ENCODE results near the gene CALN1.
"Not testable (repeated sequence)": the region's sequence is repeated elsewhere in the genome, so short reads cannot be mapped to it uniquely, and the experiment has no call there.

The CALN1 gene

DNA sequence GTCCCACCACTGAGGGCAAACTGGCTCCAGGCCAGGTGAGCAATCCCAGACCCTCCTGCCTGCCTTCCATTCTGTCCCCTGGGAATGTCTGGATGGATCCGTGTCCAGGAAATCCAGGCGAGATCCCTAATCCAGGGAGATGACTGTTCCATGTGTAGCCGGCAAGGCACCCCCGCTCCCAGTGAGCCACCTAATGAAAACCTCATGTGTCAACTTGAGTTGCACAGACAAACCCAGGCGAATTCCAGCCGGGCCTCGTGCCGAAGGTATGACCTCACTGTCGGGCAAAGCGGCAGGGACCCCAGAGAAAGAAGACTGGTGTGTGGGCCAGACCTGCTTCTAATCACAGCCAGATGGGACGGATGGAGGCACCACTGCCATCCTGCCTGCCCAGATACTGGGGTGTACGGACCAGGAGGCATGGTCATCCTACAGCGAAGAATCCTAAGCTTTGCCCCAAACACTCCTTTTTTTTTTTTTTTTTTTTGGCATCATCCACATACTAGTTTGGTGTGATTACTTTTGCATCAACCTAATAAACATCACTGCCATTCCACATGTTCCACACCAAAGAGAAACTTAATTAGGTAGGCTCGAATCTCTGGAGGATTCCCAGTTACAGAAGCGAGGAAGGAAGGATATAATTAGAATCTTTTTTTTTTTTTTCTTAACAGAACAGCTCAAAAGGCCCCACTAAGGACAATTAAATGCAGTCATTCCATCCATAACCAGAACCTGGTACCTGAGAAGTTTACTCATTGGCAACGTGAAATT, 313.1 kb downstream of the CALN1 start:
- DNase-seq (ENCODE audit: low read depth, low spot score): peak; percentile 3

DNA sequence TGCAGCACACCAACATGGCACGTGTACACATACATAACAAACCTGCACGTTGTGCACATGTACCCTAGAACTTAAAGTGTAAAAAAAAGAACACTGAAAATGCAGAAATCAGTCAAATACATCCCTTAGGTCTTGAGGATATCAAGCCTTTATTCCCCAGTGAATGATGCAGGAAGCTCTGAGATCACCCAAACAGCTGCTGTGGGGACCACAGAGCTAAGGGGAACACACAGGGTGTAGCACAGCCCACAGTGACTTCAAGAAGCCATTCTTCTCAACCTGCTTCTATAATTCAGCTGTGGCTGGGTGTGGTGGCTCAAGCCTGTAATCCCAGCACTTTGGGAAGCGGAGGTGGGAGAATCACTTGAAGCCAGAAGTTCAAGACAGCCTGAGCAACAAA, 314.9 kb downstream of the CALN1 start:
- DNase-seq (ENCODE audit: low read depth, low spot score): no peak

DNA sequence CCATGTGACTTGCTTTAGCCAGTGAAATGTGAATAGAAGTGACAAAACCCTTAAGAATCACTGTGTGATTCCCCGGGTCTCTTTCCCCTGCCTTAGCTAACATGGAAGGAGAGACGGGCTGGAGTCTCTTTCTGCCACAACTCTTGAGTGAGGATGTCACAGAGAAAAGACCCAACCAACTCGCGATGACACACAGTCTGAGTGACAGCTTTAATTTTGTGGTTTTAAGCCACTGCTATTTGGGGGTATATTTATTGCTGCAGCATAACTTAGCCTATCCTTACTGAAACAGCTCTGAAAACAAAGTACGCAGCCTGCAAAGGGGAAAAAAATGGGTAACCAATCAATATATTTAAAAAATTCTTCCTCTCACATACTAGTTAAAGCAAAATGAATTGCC, 319.4 kb downstream of the CALN1 start:
- no peak for DNase-seq (ENCODE audit: low read depth, low spot score)

DNA sequence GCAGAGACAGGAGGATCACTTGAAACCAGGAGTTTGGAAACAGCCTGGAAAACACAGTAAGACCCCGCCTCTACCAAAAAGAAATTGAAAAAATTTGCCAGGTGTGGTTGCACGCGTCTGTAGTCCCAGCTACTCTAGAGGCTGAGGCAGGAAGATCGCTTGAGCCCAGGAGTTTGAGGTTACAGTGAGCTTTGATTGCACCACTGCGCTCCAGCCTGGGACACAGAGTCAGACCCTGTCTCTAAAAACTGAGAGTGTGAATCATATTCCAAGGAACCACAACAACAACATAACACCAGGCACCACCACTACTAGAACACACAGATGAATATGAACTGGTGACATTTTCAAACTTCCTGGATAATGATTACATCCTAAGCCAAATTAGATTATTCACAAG, 324.2 kb downstream of the CALN1 start:
- no peak for DNase-seq (ENCODE audit: low read depth, low spot score)

DNA sequence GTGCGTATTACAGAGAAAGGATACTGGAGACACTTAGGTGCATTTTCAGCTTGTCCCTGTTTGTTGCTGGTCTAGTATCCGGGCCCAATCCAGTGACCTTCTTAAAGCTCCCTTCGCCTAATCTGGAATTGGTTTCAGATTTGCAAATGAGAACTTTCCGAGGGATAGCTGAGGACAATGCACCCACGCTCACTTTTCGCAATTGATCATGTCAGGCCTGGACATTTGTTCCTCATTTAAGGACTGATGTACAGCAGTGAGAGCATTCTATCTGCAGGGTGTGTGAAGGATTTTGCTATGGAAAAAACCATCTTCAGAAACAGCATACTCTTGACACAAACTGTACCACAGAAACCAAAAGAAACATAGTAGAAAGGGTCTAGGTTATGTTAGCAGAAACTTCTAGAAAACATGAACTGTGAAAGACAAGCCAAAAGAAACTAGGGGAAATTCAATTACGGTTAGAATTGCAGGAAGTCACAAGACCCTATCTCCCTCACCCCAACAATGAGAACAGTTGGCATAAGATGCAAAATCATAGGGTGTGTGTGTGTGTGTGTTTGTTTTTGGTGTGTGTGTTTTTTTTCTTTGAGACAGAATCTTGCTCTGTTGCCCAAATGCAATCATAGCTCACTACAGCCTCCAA, 331.1 kb downstream of the CALN1 start:
- no peak for DNase-seq (ENCODE audit: low read depth, low spot score)

DNA sequence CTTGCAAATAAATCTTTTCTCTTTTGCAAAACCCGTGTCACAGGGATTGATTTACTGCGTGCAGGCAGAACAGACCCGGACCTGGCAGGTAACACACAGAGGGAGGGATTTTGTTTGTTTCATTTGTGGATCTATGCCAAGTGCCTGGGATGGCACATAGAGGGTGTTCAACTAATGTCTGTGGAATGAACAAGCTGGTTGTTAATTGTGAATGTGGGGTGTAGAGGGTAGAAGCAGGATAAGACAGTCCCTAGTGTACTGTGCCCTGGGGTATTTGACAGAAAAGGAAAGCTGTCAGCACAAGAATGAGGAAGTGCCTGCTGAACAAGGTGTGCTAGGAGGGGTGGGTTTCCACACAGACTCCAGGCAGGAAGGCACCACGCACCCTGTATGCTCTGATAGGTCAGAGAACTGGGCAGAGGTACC, 331.8 kb downstream of the CALN1 start:
- DNase-seq (ENCODE audit: low read depth, low spot score): peak; percentile 30

DNA sequence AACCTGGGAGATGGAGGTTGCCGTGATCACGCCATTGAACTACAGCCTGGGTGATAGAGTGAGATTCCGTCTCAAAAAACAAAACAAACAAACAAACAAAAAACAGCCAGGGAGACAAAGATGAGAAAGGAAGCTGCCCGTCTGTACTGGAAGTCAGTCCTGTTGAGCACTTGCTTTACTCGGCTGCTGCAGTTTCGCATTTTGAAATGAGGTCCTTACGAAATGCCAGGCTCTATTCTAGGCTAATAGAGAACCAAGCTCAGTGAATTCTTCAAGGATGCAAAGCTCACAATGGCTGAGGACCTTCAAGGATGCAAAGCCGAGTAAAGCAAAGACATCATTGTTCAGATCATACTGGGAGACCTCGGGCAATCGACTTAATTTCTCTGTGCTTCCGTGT, 333.3 kb downstream of the CALN1 start:
- DNase-seq (ENCODE audit: low read depth, low spot score): no peak

DNA sequence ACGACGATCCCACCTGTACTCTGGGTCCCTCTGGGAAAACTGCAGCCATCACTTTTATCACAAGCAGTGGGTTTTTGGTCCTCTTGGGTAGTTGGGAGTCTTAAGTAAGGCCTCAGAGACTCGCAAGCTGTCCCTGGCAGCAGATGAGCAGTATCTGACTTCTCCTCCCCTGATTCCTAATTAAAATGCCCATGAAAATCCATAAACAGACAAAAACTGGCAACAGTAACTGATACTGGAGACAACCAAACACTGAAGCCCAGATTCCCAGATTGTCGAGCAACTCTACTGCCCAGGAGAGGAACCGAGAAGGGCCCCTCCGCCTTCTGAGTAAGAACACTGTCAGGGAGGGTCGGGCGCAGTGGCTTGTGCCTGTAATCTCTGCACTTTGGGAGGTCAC, 333.8 kb downstream of the CALN1 start:
- no peak for DNase-seq (ENCODE audit: low read depth, low spot score)

DNA sequence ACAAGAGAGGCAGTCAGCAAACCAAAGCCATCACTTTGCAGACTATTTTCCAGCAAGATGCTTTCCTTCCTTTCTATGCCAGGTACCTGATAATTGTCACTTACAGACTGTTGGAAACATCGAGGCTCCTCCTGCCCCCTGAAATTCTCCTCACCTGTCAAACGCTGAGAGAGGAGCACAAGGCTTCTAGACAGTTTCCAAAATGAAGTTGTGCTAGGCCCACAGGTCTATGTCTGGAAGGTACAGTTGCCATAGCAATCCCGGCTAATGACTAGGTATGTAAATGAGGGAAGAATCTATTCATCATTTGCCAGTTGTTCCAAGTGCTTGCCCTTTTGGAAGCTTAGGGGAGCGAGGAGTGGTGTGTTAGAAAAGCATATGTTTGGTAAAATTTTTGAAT, 334.4 kb downstream of the CALN1 start:
- DNase-seq (ENCODE audit: low read depth, low spot score): no peak

DNA sequence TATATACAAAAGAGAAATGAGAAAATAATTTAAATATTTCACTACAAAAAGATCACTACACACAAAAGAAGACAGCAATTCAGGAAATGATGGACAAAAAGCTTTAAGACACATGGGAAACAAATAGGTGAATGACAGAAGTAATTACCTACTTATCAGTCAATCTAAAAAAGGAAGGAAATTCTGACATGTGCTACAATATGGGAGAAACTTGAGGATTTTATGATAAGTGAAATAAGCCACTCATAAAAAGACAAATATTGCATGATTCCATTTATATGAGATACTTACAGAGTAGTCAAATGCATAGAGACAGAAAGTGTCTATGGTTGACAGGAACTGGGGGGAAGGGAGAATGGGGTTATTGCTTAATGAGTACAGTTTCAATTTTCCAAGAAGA, 339.2 kb downstream of the CALN1 start:
- DNase-seq (ENCODE audit: low read depth, low spot score): no peak

DNA sequence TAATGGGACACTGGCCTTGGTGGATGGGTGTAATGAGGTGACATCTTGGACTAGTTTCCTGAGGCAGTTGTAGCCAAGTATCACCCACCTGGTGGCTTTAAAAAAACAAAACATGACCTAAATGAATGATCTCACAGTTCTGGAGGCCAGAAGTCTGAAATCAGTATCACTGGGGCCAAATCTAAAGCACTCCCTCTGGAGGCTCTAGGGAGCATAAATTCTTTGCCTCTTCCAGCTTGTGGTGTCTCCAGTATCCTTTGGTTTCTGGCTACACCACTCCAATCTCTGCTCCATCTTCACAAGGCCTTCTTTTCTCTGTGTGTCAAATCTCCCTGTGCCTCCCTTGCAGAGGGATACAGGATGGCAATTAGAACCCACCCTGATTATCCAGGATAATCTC, 342.9 kb downstream of the CALN1 start:
- no peak for DNase-seq (ENCODE audit: low read depth, low spot score)

DNA sequence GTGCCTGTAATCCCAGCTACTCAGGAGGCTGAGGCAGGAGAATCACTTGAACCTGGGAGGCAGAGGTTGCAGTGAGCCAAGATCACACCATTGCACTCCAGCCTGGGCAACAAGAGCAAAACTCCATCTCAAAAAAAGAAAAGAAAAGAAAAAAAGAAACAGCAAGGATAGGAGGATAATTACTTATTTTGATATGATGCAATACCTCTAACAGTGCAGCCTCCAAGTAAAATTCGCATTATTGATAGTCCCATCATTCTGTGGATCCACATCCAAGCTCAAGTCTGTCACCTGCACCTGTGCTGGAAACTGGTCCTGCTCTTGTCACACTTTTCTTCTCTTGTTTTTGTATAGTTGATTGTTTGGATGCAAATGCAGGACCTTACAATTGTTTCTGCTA, 346.4 kb downstream of the CALN1 start:
- not testable (repeated sequence) for DNase-seq (ENCODE audit: low read depth, low spot score)

DNA sequence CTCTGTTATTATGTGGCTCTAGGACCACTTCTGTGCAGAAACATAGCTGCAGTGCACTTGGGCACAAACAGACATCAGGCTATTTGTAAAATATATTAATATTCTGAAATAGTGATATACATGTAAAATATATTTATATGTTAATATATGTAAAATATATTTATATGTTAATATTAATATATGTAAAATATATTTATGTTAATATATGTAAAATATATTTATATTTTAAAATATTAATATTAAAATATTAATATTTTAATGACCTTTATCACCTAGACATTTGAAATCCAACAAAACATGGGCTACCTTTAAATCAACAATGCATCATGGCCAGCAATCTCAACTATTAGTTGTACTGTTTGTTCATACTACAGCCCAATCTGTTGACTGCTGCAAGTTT, 347.2 kb downstream of the CALN1 start:
- no peak for DNase-seq (ENCODE audit: low read depth, low spot score)

DNA sequence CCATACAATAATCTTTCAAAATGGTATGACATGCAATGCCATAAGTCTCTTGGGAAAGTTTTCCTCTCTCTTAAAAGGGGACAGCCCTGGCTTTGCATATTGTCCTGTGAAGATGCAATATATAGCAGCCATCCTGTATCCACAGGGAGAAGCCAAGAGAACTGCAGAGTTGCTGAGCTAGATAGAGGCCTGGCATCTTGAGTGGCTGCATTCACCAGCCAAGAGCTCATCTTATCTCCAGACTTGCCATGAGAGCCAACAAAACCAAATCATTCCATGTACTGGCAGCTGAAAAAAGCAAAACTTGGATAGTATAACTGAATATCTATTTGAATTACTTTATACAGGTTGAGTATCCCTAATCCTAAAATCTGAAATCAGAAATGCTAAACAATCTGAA, 348.8 kb downstream of the CALN1 start:
- no peak for DNase-seq (ENCODE audit: low read depth, low spot score)

DNA sequence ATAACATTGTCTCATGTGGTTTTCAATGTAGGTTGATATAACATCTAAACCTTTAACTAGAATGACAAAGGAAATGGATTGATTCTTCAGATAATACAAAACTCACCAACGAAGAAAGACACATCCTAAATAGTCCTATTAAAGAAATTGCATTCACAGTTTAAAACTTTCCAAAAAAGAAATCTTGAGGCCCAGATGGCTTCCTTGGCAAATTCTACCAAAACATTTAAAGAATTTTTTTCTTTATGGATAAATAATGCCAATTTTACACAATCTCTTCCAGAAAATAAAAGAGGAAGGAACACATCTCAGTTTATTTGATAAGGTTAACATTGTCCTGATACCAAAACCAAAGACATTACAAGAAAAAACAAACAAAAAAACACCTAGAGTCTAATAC, 349.5 kb downstream of the CALN1 start:
- no peak for DNase-seq (ENCODE audit: low read depth, low spot score)

DNA sequence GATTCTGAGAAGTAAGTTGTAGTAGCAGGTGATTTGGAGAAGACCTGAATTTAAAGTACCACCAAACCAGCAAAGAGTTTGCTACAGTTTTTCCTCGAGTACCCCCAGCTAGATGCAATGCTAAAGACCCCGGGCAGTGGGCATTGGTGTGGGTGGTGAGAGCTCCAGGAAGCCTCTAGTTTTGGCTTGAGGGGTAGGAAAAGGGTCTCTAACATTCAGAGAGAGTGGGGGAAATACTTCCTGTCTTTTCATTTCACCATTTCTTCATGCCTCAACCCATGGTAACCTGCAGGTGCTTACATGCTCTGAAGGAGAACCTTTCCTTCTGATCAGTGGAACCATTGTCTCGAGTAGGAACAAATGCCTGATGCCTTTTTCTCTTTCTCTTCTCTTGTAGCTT, 352.2 kb downstream of the CALN1 start:
- DNase-seq (ENCODE audit: low read depth, low spot score): no peak

DNA sequence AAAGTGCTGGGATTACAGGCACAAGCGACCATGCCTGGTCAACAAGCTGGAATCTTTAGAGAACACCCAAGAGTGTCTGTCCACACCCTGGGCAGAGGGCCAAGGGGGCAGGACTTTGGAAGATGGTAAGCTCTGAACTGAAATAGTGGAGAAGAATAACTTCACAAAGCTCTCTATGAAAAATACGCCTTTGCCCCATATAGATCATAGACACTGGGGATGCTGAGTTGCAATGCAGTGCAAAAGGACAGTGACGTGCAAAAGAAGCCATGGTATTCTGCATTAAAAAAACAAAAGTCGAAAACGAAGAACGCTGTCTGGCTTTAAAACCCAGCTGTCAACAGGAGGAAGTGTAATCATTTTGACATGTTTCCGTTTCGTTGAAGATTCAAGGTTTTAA, 353.6 kb downstream of the CALN1 start:
- no peak for DNase-seq (ENCODE audit: low read depth, low spot score)

DNA sequence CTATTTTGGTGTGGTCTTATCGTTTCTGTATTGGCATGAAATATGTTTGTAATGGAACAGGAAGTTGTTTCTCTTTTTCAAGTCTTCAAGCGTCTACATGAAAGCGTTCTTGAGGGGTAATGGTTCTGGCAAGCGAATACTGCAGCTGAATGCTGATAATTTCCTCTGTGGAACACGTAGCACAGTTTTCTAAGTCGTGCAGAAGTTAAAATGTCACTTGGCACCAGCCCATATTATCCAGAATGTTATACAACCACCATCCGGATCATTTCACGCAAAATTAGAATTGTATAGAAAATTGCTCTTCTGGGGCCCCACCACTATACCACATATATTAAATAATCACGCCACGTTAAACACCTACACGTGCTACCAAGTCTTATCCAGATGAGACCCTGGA, 354.3 kb downstream of the CALN1 start:
- DNase-seq (ENCODE audit: low read depth, low spot score): no peak

DNA sequence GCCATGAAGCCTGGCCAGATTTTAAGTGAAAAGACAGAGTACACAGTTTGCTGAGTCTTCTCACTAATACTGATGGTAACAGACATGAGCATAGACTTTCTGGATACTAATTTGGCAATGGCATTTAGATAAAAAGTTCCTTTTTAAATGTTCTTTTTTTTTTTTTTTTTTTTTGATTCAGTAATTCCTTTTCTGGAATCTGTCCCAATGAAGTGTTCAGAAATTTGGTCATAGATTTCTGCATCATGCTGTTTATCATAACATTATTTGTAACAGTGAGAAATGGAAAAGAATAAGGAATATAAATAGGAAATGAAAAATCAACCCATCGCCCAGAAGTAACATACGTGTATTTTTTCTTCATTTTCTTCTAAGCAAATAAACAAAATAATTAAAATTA, 354.9 kb downstream of the CALN1 start:
- DNase-seq (ENCODE audit: low read depth, low spot score): no peak

DNA sequence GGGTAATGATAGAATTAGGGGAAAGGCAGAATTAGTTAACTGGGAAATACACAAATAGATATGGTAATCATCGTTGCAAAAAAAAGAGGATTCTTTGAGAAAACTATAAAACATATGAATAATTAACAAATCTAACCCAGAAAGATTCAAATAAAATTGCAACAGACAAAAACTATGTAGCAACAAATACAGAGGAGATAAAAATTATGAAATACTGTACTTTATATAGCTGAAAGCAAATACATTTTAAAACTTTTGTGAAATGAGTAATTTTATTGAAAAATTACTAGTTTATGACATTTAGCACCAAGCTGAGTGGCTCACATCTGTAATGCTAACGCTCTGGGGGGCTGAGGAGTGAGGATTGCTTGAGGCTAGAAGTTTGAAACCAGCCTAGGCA, 356.7 kb downstream of the CALN1 start:
- no peak for DNase-seq (ENCODE audit: low read depth, low spot score)

DNA sequence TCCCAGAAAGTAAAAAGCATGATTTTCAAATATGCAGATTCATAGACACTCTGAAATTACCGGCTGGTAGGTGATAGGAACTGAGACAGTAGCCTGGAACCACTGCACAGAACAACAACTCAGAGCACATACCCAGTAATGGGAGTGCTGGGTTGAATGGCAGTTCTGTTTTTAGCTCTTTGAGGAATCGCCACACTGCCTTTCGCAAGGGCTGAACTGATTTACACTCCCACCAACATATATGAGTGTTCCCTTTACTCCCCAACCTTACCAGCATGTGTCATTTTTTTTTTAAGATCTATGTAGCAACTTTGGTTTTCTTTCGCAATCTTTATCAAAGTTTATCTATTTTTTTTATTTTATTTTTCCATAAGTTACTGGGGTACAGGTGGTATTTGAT, 358.8 kb downstream of the CALN1 start:
- DNase-seq (ENCODE audit: low read depth, low spot score): no peak

DNA sequence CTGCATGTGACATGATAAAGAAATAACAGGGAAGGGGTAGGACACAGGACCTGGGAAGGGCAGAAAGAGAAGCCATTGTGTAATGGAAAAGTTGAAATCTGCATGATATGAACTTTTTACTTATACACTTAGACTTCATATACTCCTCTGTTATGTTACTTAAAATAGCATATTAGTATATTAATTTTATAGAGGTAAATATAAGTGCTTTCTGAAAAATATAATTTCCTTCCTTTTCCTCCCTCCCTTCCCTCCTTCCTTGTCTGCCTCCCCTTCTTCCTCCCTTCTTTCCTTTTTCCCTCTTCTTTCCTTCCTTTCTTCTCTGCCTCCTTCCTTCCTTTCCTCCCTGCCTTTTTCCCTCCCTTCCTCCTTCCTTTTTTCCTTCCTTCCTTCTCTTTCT, 363.7 kb downstream of the CALN1 start:
- no peak for DNase-seq (ENCODE audit: low read depth, low spot score)

DNA sequence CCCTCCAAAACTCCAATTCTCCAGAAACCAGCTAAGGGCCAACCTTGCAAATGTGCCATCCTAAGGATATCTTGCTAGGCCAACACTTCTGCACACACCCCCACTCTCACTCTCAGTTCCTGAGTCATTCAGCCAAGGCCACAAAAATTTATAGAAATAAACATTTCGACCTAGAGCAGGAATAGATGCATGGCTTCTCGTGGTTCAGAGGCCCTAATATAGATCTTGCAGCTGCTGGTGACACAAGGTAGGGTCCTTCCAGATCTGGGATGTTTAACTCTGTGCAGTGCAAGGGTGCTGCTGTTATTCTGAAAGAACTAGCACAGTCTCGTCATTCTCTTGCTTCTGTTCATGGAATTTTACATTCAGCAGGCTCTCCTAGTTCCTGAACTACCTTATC, 369.3 kb downstream of the CALN1 start:
- DNase-seq (ENCODE audit: low read depth, low spot score): no peak

DNA sequence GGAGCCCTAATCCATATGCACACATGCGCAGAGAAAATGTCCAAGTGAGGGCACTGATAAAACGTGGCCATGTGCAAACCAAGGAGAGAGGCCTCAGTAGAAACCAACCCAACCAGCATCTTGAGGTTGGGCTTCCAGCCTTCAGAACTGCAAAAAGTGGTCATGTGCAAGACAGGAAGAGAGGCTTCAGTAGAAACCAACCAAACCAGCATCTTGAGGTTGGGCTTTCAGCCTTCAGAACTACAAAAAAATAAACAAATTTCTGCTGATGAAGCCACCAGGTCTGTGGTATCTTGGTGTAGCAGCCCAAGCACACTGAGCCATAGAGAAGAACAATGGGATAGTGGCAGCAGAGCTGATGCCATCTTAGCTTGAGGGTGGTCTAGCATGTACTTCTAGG, 371.5 kb downstream of the CALN1 start:
- no peak for DNase-seq (ENCODE audit: low read depth, low spot score)
